Karpas-422 (cell line): ENCODE data around the gene KCNQ1. TPM values are rescaled to one million over a fixed set of nuclear protein-coding genes. Genes with fewer than 3 reads are reported as not detected.

Experiments
- DNase-seq: peaks from one replicate; pipeline ENCODE4 v3.0.0-alpha.2; 2015
- H2AFZ ChIP-seq: fragments of 200-600 bp; sonication (generic); 2 replicates; pipeline ENCODE4 v1.6.1; 2014; ENCODE audit warnings: antibody characterized with exemption, low read length, mixed read lengths
- H3K27ac ChIP-seq: fragments of 200-600 bp; sonication (generic); 2 replicates; pipeline ENCODE4 v1.5.1; 2014; ENCODE audit warnings: mild to moderate bottlenecking, low read length, moderate library complexity
- H3K27me3 ChIP-seq: fragments of 200-600 bp; sonication (generic); 2 replicates; pipeline ENCODE4 v1.6.1; 2014; ENCODE audit warnings: low read length, mixed read lengths
- H3K36me3 ChIP-seq: fragments of 200-600 bp; sonication (generic); 2 replicates; pipeline ENCODE4 v1.6.1; 2014; ENCODE audit warnings: low read length, mixed read lengths; ENCODE audit not compliant: insufficient read depth
- H3K4me1 ChIP-seq: fragments of 200-600 bp; sonication (generic); 2 replicates; pipeline ENCODE4 v1.6.1; 2014; ENCODE audit warnings: mild to moderate bottlenecking, low read length, mixed read lengths
- H3K4me2 ChIP-seq: fragments of 200-600 bp; sonication (generic); 2 replicates; pipeline ENCODE4 v1.6.1; 2014; ENCODE audit warnings: low read length, low read depth, mild to moderate bottlenecking; ENCODE audit not compliant: poor library complexity, severe bottlenecking
- H3K4me3 ChIP-seq: fragments of 200-600 bp; sonication (generic); 2 replicates; pipeline ENCODE4 v1.5.1; 2014; ENCODE audit warnings: mild to moderate bottlenecking, antibody characterized with exemption, low read length, mixed read lengths
- H3K79me2 ChIP-seq: fragments of 200-600 bp; sonication (generic); 2 replicates; pipeline ENCODE4 v1.6.1; 2014; ENCODE audit warnings: mild to moderate bottlenecking, low read length, mixed read lengths
- H3K9ac ChIP-seq: fragments of 200-600 bp; sonication (generic); 2 replicates; pipeline ENCODE4 v1.6.0; 2014; ENCODE audit warnings: low read length
- H3K9me2 ChIP-seq: fragments of 200-600 bp; sonication (generic), shearing (Covaris generic); replicated peaks from 2 replicates; pipeline ENCODE4 v1.6.0; 2014; ENCODE audit warnings: mild to moderate bottlenecking, low read length, moderate library complexity; ENCODE audit not compliant: insufficient read depth
- H3K9me3 ChIP-seq: fragments of 300-700, 200-600 bp; sonication (generic); 2 replicates; pipeline ENCODE4 v1.6.1; 2014; ENCODE audit warnings: low read length, mixed read lengths
- H4K20me1 ChIP-seq: fragments of 200-600 bp; sonication (generic); 2 replicates; pipeline ENCODE4 v1.6.1; 2014; ENCODE audit warnings: mild to moderate bottlenecking, antibody characterized with exemption, low read length, low read depth; ENCODE audit not compliant: insufficient read depth
- total RNA-seq: library from RNA; depleted of rRNA; stranded (reverse); fragments of >200 nt; shearing (Covaris generic); gene quantifications from 2 replicates; pipeline ENCODE4 v1.2.3, GENCODE V29; 2014; ENCODE audit warnings: low replicate concordance

KCNQ1 gene
- total RNA-seq, 1 experiment from 2014 or later, result not detected

DNA sequence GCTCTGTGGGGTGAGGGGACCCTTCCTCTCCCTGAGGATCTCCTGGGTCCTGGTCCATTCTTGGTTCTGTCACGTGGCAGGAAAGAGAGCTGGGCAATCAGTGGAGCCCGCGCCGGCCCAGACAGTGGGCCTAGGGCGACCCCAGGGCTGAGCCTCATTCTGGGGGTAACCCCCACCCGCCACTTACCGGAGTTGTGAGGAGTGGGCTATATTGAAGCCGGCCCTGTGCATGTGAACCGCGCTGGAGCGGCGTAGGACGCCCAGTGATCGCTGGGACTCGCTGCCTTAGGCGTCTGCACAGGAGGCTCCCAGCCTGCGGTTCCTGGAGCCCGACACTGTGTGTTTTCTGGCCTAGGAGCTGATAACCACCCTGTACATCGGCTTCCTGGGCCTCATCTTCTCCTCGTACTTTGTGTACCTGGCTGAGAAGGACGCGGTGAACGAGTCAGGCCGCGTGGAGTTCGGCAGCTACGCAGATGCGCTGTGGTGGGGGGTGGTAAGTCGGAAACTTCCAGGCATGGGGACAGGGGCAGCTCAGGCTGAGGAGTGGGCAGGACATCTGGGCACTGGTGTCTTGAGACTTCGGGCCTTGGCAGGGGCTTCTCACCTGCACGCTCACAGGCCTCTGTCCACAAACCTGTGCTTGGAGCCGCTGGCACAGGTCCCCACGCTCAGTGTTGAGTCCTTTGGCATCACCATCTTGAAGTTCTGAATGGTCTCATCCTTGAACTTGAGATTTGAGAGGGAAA is 127.9 kb downstream of the KCNQ1 start:
- Histone ChIP-seq H3K4me1 (no peaks in the 10 kb centered on the region), H3K27ac (no peak overlapping the region), H3K9me3 (no peaks in the 10 kb centered on the region), H2AFZ (no peak overlapping the region), H4K20me1 (no peaks in the 10 kb centered on the region), H3K9me2 (no peaks in the 10 kb centered on the region), H3K4me2 (no peak overlapping the region), H3K9ac (no peak overlapping the region), H3K36me3 (no peaks in the 10 kb centered on the region), H3K27me3 (no peaks in the 10 kb centered on the region), H3K4me3 (no peak overlapping the region), H3K79me2 (no peaks in the 10 kb centered on the region)
- no peak for DNase-seq

DNA sequence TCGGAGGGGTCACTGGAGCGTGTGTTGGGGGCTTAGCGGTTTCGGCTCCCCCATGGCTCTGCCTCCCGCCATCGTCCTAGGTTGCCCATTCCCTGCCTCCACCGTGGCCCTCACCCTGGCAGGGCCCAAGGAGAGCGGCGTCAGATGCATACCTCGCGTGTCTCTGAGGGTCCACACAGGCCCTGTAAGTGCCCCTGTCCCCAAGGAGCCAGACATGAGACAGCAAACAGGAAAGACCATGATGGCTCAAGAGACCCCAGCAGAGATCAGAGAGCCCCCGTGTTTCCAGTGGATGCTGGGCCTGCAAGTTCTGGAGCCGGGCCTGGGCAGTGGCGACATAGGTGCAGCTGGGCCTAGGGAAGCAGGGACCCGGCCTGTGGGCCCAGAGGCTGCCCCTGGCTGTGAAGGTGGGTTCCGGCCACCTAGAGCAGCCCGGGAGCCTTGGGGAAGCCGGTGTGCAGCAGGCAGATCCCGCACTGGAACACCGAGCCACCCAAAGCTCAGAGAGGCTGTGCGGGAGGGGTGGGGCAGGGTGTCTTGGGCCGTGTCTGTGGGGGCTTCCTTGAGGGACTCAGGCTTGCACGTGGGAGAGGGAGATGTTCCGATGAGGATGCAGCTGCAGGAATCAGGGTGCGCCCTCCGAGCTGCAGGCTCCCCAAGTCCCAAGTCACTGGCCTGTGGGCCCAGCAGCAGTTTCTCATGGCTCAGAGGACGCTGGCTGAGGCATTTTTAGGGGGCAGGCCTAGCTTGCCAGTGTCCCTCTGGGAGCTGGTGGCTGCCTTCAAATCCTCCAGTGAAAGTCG is 128.6 kb downstream of the KCNQ1 start:
- Histone ChIP-seq H3K4me1 (no peaks in the 10 kb centered on the region), H3K27ac (no peak overlapping the region), H4K20me1 (no peaks in the 10 kb centered on the region), H3K4me2 (no peak overlapping the region), H3K9me3 (no peaks in the 10 kb centered on the region), H3K79me2 (no peaks in the 10 kb centered on the region), H3K9me2 (no peaks in the 10 kb centered on the region), H3K4me3 (no peak overlapping the region), H3K36me3 (no peaks in the 10 kb centered on the region), H3K27me3 (no peaks in the 10 kb centered on the region), H2AFZ (no peak overlapping the region), H3K9ac (no peak overlapping the region)
- DNase-seq, result no peak

DNA sequence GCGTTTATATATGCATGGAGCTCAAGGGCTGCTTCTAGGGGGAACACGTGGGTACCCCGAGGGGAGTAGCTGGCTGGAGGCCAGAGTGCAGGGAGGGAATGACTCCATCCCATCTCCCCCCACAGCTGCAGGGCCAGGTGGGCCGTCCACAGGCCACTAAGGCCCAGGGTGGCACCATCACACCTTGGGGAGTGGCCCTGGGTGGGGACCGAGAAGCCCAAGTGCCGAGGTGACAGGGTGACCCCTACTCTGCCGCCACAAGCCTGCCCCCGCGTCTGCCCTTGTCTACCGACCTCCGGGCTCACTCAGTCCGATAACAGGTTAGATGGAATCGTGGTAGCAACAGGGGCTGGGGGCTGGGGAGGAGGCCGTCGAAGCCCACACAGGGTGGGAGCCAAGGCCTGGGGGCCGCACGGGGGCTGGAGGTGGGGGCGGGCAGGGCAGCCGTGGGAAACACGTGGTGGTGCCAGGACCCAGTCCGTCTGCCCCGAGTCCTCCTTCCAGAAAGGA is 129.3 kb downstream of the KCNQ1 start:
- DNase-seq, result no peak
- Histone ChIP-seq H3K79me2 (no peaks in the 10 kb centered on the region), H3K27me3 (no peaks in the 10 kb centered on the region), H3K4me3 (no peak overlapping the region), H3K36me3 (no peaks in the 10 kb centered on the region), H3K4me2 (no peak overlapping the region), H3K27ac (no peak overlapping the region), H4K20me1 (no peaks in the 10 kb centered on the region), H2AFZ (no peak overlapping the region), H3K9me2 (no peaks in the 10 kb centered on the region), H3K4me1 (no peaks in the 10 kb centered on the region), H3K9ac (no peak overlapping the region), H3K9me3 (no peaks in the 10 kb centered on the region)

DNA sequence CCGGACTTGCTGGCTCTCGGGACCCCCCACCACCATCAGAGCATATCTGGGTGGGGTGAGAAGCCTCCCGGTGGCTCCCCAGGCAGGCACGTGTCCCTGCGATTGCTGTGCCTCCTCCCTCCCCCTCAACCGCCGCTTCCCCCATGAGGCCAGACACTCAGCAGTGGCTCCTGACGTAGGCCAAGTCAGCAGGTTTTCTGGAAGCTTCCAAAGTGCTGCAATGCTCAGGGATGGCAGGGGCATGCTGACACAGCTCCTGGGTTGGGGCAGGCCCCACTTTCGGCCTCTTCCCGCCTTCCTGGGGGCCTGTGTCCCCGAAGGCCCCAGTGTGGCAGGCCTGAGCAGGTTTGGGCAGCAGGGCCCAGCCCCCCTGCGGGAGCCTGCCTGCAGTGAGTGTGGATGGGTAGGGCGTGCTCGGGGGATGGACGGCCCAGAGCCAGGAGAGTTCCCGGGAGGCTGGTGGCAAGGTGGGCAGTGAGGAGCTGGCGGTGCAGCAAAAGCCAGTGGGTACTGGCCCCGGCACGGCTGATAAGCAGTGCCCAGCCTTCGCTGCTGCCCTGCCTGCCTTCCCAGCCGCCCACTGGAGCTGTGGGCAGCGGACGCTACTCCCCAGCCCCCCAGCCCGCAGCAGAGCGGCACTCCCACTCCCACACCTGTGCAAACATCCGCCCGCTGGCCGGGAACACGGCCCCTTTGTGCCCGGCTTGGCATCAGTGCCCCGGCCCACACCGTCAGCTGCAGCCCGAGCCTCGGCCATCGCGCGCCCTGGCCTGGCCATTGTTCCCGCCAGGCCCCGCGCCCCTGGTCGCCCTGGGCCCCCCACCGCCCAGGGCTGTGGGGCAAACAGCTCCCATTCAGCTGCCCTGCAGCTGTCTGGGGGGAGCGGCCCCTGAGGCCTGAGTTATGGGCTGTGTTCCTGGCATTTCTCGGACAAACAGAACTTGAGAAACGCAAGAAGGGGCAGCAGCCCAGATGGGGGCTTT is 130.0 kb downstream of the KCNQ1 start:
- H3K27ac ChIP-seq, result no peak overlapping the region
- no peak overlapping the region for H2AFZ ChIP-seq
- no peaks in the 10 kb centered on the region for H3K79me2 ChIP-seq
- H3K9me3 ChIP-seq, result no peaks in the 10 kb centered on the region
- H3K27me3 ChIP-seq, result no peaks in the 10 kb centered on the region
- H3K9me2 ChIP-seq, result no peaks in the 10 kb centered on the region
- no peak overlapping the region for H3K4me3 ChIP-seq
- no peak overlapping the region for H3K4me2 ChIP-seq
- H4K20me1 ChIP-seq, result no peaks in the 10 kb centered on the region
- no peak for DNase-seq
- H3K9ac ChIP-seq, result no peak overlapping the region
- no peaks in the 10 kb centered on the region for H3K36me3 ChIP-seq
- H3K4me1 ChIP-seq, result no peaks in the 10 kb centered on the region

DNA sequence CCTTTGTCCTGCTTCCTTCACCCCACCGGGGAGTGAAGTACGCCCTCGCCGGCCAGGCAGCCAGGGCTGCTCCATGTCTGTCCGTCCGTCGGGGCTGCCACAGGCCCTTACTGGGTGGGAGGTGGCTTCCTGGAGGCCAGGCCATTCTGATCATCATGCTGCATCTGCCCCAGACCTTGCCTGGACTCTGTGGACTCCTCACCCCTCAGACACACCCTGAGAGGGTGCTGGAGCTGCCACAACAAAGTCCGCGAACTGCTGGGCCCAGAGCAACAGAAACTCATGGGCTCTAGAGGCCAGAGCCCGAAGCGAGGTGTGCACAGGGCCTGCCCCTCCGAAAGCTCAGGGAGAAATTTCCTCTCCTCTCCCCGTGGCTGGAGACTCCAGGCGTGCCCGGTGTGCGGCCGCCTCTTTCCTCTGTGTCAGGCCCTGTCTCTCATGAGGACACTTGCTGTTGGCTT is 130.8 kb downstream of the KCNQ1 start:
- Histone ChIP-seq H3K79me2 (no peaks in the 10 kb centered on the region), H3K27me3 (no peaks in the 10 kb centered on the region), H3K4me1 (no peaks in the 10 kb centered on the region), H3K9me3 (no peaks in the 10 kb centered on the region), H2AFZ (no peak overlapping the region), H4K20me1 (no peaks in the 10 kb centered on the region), H3K9me2 (no peaks in the 10 kb centered on the region), H3K4me3 (no peak overlapping the region), H3K9ac (no peak overlapping the region), H3K27ac (no peak overlapping the region), H3K4me2 (no peak overlapping the region), H3K36me3 (no peaks in the 10 kb centered on the region)
- DNase-seq, result no peak

DNA sequence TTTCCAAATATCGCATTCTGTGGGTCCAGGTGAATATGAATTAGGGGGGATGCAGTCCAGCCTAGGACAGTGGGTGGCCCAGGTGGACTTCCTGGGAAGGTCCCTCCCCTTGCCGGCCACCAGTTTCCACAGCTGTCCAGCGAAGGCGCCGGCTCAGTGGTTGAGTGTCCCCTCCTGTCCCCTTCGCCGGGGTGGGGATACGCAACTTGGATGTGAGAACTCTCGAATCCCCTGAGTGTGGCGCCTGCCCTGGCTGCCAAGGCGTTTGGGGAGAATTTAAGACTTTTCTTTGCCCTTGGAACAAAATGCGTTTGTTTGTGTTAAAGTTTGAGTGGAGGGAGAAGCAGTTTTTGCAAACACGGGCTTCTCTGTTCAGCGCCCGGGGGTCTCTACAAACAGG is 131.3 kb downstream of the KCNQ1 start:
- Histone ChIP-seq H3K79me2 (no peaks in the 10 kb centered on the region), H3K9me2 (no peaks in the 10 kb centered on the region), H3K4me2 (no peak overlapping the region), H4K20me1 (no peaks in the 10 kb centered on the region), H3K9me3 (no peaks in the 10 kb centered on the region), H3K27me3 (no peaks in the 10 kb centered on the region), H3K4me1 (no peaks in the 10 kb centered on the region), H3K36me3 (no peaks in the 10 kb centered on the region), H3K27ac (no peak overlapping the region), H3K9ac (no peak overlapping the region), H3K4me3 (no peak overlapping the region), H2AFZ (no peak overlapping the region)
- no peak for DNase-seq

DNA sequence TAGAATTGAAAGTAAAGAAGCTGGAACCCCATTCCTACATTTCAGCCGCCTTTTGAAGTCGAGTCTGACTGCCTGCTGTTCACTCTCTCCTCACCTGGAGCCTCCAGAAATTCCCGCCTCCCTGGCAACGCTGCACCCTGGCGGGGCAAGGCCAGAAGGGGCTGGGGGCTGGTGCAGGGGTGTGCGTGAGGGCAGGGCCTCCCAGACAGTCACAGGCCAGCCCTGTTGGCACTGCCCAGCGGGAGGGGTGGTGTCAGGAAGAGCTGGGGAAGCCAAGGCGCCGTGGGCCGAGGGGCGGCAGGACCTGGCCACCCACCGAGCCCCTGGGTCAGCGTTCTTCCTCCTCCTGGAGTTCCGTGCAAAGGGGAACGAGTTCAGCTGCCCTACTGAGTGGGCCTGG is 131.7 kb downstream of the KCNQ1 start:
- Histone ChIP-seq H3K9me3 (no peaks in the 10 kb centered on the region), H3K27me3 (no peaks in the 10 kb centered on the region), H3K79me2 (no peaks in the 10 kb centered on the region), H4K20me1 (no peaks in the 10 kb centered on the region), H3K4me2 (no peak overlapping the region), H3K27ac (no peak overlapping the region), H2AFZ (no peak overlapping the region), H3K4me3 (no peak overlapping the region), H3K9me2 (no peaks in the 10 kb centered on the region), H3K4me1 (no peaks in the 10 kb centered on the region), H3K9ac (no peak overlapping the region), H3K36me3 (no peaks in the 10 kb centered on the region)
- no peak for DNase-seq
